Coronary artery (tissue), 2 donors: ENCODE data around the gene APBB2.

Experiments used
- DNase-seq: peaks from one replicate; pipeline ENCODE4 v3.0.0-alpha.2; 2017; ENCODE audit warnings: low spot score
- H3K27ac ChIP-seq, 2 donors: fragments of 200-600 bp; sonication (generic); one replicate each; pipeline ENCODE4 v1.5.1; 2016 to 2019
- H3K4me3 ChIP-seq: fragments of 200-600 bp; sonication (generic); 2 replicates; pipeline ENCODE4 v1.5.1; 2016; ENCODE audit warnings: mild to moderate bottlenecking, moderate library complexity
- TF ChIP-seq, protein P1 (sequence below): fragments of 200-600 bp; sonication (generic); IDR thresholded peaks from one replicate; pipeline ENCODE4 v1.5.1; 2019; ENCODE audit warnings: antibody characterized with exemption

The APBB2 gene

GRCh38 chr4:41108481-41108880 lies 105.9 kb downstream of the APBB2 start:
- H3K27ac ChIP-seq = no peak overlapping the region
- TF ChIP-seq, protein P1, sequence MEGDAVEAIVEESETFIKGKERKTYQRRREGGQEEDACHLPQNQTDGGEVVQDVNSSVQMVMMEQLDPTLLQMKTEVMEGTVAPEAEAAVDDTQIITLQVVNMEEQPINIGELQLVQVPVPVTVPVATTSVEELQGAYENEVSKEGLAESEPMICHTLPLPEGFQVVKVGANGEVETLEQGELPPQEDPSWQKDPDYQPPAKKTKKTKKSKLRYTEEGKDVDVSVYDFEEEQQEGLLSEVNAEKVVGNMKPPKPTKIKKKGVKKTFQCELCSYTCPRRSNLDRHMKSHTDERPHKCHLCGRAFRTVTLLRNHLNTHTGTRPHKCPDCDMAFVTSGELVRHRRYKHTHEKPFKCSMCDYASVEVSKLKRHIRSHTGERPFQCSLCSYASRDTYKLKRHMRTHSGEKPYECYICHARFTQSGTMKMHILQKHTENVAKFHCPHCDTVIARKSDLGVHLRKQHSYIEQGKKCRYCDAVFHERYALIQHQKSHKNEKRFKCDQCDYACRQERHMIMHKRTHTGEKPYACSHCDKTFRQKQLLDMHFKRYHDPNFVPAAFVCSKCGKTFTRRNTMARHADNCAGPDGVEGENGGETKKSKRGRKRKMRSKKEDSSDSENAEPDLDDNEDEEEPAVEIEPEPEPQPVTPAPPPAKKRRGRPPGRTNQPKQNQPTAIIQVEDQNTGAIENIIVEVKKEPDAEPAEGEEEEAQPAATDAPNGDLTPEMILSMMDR = no peak
- no peak overlapping the region for H3K4me3 ChIP-seq
- DNase-seq = no peak

DNA sequence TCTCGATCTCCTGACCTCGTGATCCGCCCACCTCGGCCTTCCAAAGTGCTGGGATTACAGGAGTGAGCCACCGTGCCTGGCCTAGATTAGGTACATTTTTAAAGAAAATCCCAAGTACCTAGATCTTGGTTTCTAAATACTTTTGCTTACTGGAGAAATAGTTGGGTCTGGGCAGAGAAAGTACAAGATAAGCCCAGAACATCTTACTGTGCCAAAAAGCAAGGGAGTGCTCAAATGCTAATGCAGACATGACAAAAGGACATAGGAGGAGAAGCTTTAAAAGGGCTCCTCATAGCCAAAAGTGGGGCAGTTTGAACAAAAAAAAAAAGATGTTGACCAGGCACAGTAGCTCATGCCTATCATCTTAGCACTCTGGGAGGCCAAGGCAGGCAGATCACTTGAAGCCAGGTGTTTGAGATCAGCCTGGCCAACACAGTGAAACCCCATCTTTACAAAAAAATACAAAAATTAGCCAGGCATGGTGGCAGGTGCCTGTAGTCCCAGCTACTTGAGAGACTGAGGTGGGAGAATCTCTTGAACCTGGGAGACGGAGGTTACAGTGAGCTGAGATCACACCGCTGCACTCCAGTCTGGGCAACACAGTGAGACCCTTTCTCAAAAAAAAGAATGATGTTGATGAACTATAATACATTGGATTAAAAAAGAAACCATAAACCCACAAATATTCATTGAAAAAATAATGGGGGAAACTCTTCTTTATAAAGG lies 107.5 kb downstream of the APBB2 start:
- H3K4me3 ChIP-seq = no peak overlapping the region
- H3K27ac ChIP-seq = peak overlapping the region; percentile 5 to 6
- no peak for DNase-seq
- TF ChIP-seq, protein P1 = no peak

GRCh38 chr4:41106081-41106480 lies 108.3 kb downstream of the APBB2 start:
- no peak overlapping the region for H3K4me3 ChIP-seq
- TF ChIP-seq, protein P1 = no peak
- no peak for DNase-seq
- H3K27ac ChIP-seq = peak overlapping the region; percentile 5 to 6

DNA sequence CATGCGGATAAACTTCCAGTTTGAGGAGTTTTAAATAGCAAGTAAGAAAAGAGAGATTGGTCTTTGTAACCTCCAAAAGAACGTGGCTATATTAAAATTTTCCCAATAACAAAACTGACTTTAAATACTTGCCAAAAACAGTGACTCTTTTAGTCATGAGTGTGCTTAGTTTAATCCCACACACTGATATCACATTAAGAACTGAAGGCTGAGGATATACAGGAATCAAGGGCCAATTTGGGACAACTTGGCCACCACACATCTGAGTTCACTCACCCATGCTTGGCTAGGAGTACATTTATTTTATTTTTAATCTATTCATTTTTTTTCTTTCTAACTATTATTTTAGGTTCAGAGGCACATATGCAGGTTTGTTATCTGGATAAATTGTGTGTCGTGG lies 110.2 kb downstream of the APBB2 start:
- peak overlapping the region in 1 of 2 donors; percentile 34 for H3K27ac ChIP-seq
- no peak overlapping the region for H3K4me3 ChIP-seq
- TF ChIP-seq, protein P1 = no peak
- DNase-seq = no peak

DNA sequence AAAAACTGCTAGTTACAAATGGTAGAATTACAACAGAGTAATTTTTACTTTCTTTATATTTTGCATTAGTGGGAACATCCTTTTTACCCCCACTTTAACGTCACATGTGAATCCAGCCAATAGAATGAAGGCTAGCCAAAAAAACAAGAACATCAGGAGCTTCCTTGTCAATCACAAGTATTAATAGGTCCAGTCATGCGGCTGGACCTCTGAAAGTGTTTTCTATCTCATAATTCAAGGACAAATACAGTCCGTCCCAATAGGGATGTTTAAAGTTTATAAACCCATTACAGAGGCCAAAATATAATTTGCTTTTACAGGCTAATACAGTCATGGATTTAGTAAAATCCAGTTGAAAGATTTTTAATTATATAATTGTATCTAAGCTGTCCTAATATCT lies 110.7 kb downstream of the APBB2 start:
- DNase-seq = no peak
- TF ChIP-seq, protein P1 = no peak
- peak overlapping the region in 1 of 2 donors; percentile 34 for H3K27ac ChIP-seq
- no peak overlapping the region for H3K4me3 ChIP-seq

GRCh38 chr4:41102414-41103092 lies 111.8 kb downstream of the APBB2 start:
- TF ChIP-seq, protein P1 = no peak
- DNase-seq = no peak
- no peak overlapping the region for H3K4me3 ChIP-seq
- H3K27ac ChIP-seq = peak overlapping the region in 1 of 2 donors; percentile 8
